Measurements from ENCODE around the gene TCERG1L.

The TCERG1L gene

GRCh38 chr10:131128731-131129130 is 182.8 kb downstream of the TCERG1L start:
- no peak for DNase-seq (ENCODE audit: low read depth in 1 of 2, low spot score in 1 of 2)

DNA sequence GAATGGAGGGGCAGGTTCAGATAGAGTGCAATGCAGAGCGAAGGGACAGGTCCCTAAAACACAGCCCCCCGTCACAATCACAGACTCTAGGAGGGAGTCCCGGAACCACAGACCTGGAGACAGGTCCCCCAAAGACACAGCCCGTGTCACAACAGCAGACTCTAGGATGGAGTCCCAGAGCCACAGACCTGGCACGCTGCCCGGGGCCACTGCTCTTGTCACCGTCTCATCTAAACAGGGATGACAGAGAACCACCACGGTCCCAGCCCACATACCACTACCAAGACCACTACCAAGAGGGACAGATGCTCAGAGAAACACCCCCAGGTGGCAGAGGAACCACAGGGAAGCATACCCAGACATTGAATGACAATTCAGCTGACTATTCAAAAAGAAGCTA is 183.9 kb downstream of the TCERG1L start:
- no peak for DNase-seq (ENCODE audit: low read depth in 1 of 2, low spot score in 1 of 2)

- DNase-seq (ENCODE audit: low read depth in 1 of 2, low spot score in 1 of 2): no peak
These were observed 184.4 kb downstream of the TCERG1L start for GRCh38 chr10:131127138-131127589.

DNA sequence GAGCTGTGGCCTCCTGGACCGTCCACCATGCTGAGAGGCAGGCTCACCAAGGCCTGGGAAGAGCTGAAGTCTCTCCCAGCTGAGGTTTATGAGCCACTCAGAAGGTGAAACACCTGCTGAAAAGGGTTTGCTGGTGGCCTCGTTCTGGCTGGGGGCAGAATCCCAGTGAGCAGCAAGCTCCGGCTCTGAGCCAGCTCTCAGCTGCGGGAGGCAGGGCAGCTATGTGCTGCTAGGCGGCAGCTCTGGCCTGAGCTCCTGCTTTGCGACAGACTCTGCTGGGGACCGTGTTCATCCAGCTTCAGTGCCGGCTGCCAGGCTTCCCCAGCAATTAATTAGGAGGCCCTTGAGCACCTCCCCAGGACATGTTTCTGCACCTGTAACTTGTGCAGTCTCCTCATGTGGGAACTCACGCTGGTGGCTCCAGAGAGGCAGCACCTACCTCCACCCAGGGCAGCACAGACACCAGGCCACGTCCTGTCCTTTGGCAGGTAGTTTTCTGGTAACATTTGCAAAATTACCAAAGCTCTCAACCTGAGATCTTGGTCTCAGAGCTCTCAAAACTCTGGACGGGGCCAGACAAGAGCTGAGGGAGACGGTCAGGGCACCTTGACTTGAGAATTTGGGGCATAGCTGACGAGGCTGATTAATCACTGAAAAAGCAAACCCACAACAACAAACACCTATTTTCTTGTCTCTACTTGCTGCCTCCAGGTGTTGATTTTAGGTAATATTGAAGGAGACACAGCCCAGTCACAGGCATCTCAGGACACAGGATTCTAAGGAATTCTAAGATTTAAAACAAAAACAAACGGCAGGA is 185.0 kb downstream of the TCERG1L start:
- no peak for DNase-seq (ENCODE audit: low read depth in 1 of 2, low spot score in 1 of 2)

GRCh38 chr10:131125511-131126225 is 185.9 kb downstream of the TCERG1L start:
- no peak for DNase-seq (ENCODE audit: low read depth in 1 of 2, low spot score in 1 of 2)

DNA sequence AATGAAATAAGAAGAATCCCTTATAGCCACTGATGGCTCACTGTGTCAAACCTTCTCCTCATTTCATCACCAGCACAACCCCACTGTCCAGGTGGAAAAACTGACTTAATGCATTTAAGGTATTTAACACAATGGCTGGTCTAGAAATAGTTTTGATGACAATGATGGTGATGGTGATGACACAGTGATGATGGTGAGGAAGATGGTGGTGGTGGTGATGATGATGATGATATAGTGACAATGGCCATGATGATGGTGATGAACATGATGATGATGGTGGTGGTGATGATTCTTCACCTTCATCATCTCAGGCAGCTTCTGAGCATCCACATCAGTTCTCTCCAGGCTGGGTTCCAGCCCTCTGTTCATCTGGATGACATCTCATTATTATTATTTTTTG is 186.6 kb downstream of the TCERG1L start:
- DNase-seq (ENCODE audit: low read depth in 1 of 2, low spot score in 1 of 2): no peak

DNA sequence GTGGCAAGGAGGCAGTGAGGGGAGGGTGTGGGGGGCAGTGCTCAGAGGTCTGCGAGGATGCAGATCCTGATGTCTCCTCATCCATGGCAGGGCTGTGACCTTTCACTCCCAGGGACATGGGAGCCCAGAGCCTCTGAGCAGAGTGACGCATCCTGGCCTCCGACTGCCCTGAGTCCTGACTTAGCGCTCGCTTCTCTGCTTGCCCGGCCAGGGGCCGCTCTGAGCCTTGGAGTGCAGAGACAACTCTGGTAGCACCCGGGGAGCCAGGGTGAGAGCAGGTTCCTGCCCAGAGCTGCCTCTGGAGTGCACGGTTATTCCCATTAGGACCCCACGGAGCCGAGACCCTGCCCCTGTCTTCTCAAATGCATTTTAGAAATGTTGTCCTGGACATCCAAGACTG is 188.0 kb downstream of the TCERG1L start:
- DNase-seq (ENCODE audit: low read depth in 1 of 2, low spot score in 1 of 2): no peak

DNA sequence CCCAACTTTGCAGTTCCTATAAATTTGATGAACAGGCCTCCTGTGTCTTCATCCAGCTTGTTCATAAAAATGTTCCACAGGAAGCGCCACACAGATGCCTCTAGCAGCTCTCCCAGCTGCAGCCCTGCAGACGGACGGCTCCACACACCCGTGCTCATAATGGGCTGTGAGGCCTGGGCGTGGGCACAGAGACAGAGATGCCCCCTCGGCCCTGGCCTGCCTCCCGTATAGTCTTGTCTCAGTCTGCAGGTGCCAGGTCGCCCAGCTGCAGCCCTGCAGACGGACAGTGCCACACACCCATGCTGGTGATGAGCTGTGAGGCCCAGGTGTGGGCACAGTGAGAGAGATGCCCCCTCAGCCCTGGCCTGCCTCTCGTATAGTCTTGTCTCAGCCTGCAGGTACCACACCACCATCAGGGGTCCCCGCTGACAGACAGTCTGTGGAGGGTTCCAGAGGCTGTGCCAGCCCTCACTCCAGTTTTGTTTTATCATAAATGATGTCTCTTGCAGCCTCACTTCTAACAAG is 189.9 kb downstream of the TCERG1L start:
- no peak for DNase-seq (ENCODE audit: low read depth in 1 of 2, low spot score in 1 of 2)

GRCh38 chr10:131119626-131120355 is 191.7 kb downstream of the TCERG1L start:
- DNase-seq (ENCODE audit: low read depth in 1 of 2, low spot score in 1 of 2): no peak

DNA sequence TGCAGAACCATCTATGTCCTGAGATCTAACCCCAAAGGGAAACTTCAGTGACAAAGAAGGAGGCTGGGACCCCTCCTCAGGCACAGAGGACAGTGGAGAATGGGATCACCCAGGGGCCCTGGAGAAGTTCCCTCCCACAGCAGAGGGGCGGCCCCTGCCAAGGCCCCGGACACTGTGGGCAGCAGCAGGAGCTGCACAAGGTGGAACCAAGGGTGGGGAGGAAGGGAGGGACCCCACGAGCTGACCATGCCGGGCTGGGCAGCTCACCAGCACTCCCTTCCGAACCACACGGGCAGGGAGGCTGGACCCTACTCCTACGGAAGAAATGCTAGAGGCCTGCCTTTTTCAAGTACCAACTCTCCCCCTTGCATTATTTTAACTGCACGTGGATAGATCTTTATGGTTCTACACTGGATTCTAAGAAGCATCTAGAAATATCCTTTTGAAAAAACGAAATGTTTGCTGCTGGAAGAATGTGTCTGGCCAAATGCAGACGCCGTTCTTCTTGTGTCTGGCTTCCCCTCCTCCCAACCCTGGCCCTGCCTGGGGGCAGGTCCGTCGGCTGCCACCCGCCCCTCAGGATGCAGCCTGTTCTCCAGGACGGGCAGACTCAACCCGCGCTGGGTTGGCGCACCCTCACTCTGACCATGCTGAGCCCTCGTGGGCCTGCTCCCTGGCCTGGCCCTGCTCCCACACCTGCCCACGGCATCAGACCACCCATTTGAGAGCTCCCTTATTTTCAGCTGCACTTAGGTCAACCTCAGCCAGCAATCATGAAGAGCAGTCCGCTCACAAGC is 193.9 kb downstream of the TCERG1L start:
- no peak for DNase-seq (ENCODE audit: low read depth in 1 of 2, low spot score in 1 of 2)

DNA sequence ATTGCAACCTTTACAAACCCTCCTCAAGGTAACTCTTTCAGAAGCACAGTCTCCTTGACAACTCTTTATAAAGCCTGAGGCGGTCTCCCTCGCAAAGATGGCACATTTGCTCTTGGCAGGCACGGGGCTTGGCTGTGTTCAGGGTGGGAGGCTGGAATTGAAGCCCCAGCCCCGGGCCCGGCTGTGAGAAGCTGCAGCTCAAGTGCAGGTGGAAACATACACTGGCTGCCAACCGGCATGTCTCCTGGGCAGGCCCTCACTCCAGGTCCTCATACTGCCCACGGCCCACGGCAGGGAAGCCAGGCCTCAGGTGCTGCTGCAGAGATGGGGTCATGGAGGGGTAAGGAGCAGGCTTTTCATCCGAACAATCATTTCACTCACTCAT is 194.5 kb downstream of the TCERG1L start:
- DNase-seq (ENCODE audit: low read depth in 1 of 2, low spot score in 1 of 2): no peak

GRCh38 chr10:131116216-131116990 is 195.1 kb downstream of the TCERG1L start:
- no peak for DNase-seq (ENCODE audit: low read depth in 1 of 2, low spot score in 1 of 2)

DNA sequence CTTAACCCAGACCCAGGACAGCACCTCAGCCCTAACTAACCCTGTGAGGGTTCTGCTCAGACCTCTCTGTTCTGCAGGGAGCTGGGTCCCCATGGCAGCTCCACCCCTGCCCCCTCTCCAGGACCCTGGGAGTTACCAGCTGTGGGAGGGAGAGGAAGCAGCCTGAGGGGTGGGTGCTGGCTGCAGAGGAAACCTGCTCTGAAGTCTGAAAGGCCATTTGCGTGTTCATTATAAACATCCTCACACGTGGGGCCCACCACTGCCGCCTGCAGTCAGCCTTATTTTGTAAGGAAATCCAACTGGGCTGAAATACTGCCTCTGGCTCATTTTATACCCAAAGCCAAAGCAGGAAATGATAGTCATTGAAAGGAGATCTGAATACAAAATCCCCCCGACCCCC is 195.7 kb downstream of the TCERG1L start:
- no peak for DNase-seq (ENCODE audit: low read depth in 1 of 2, low spot score in 1 of 2)

- no peak for DNase-seq (ENCODE audit: low read depth in 1 of 2, low spot score in 1 of 2)
These were observed 196.2 kb downstream of the TCERG1L start for GRCh38 chr10:131115321-131115720.

DNA sequence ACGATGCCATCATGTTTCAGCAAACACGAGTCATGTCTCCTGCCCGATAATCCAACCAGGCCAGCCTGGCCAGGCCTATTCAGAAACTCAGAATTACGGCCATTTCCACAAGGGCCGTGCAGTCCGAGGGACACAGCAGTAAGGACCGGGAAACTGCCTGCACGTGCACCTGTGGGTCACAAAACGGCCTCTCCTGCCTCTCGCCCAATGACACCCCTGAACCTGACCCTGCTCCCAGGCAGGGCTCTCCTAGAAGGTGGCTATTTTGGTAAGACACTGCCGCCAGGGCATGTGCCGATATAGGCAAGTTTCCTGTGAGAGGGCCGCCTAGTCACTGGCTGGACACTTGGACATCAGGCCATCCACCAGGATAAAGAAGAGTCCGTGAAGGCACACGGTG is 196.7 kb downstream of the TCERG1L start:
- DNase-seq (ENCODE audit: low read depth in 1 of 2, low spot score in 1 of 2): no peak

DNA sequence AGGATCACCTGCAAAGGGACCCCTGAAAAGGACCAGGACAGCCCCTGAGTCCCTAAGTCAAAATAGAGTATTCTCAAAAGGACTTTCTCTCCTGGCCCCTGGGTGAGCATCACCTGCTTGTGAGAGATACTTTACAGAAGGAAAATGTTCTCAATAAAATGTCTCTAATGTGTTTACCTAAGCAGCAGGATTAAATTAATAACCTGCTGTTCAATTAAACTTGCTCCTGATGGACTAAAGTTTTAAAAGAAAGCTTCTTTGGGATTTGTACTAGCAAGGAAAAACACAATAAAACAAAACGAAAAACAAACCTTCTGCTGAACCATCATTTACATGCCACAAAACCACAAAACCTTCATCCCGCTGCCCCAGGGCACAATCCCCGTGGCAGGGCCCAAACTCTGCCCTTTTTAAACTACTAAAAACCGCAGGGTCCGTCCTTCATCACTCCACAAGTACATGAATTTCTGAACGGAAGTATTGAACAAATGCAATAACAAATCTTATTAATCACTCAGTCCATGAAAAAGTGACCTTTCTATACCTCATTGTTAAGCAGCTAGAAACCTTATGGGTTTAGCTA is 197.7 kb downstream of the TCERG1L start:
- no peak for DNase-seq (ENCODE audit: low read depth in 1 of 2, low spot score in 1 of 2)

DNA sequence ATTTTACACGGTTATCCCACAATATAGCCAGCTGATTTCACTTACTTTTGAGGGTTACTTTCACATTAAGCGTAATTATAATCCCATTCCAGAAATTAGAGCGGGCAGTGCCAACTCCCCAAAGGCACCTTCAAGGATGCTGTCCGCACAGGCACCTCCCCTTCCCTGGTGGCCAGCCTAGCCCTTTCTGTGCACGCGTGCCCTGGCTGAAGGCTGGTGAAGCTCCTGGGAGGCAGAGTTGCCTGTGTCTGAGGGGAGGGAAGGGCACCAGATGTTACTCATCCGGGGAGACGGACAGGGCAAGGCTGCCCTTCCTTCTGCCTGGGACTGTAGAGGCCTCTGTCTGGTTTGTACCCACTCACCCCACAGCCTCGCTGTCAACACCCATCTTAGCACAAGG is 198.4 kb downstream of the TCERG1L start:
- no peak for DNase-seq (ENCODE audit: low read depth in 1 of 2, low spot score in 1 of 2)

DNA sequence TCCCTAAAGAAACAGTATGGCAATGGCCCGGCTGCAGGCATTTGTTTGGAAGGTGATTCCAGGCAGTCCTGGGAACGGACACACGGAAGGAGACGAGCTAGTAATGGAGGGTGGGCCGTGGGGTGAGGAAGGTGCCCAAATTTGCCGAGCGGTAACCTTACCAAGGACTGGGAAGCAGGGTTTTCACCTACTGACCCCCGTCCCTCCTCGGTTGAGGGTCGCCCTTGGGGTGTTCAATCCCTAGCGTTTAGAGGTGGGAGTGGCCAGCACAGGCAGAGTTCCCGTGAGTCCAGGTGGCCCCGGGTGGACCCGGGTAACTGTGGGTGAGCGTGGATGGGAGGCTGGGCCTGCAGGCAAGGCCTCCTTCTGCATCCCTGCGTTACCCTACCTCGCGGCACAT is 198.8 kb downstream of the TCERG1L start:
- no peak for DNase-seq (ENCODE audit: low read depth in 1 of 2, low spot score in 1 of 2)

GRCh38 chr10:131111471-131112080 is 199.9 kb downstream of the TCERG1L start:
- DNase-seq (ENCODE audit: low read depth in 1 of 2, low spot score in 1 of 2): no peak

Data from stimulated activated CD4-positive, alpha-beta T cell treated with anti-CD3 and anti-CD28 coated beads, Interleukin-15, amount 100 ng/mL, for 1 hour (primary cell).